Fibroblast of peridontal ligament (primary cell): ENCODE data around the gene PYGO1.
A peak's percentile ranks its signal among the peaks of the same experiment; 100 is the strongest.

ENCODE experiments used
- DNase-seq: peaks from one replicate; pipeline ENCODE4 v3.0.0-alpha.2; 2010; ENCODE audit errors: extremely low read depth

The PYGO1 gene

GRCh38 chr15:55573224-55573623, 14.9 kb downstream of the PYGO1 start:
- no peak for DNase-seq

GRCh38 chr15:55564347-55565145, 23.6 kb downstream of the PYGO1 start:
- no peak for DNase-seq

GRCh38 chr15:55562601-55563000, 25.5 kb downstream of the PYGO1 start:
- no peak for DNase-seq

- no peak for DNase-seq
Observed at GRCh38 chr15:55555089-55555488, 33.1 kb downstream of the PYGO1 start.

GRCh38 chr15:55552926-55553325, 35.2 kb downstream of the PYGO1 start:
- peak; percentile 44 for DNase-seq

- no peak for DNase-seq
Observed at GRCh38 chr15:55552451-55552850, 35.7 kb downstream of the PYGO1 start.

- DNase-seq: no peak
Observed at GRCh38 chr15:55549305-55549704, 38.8 kb downstream of the PYGO1 start.

- DNase-seq: no peak
Observed at GRCh38 chr15:55546718-55547117, 41.4 kb downstream of the PYGO1 start.

- no peak for DNase-seq
Observed at GRCh38 chr15:55535436-55535835, 52.7 kb downstream of the PYGO1 start.

- DNase-seq: no peak
Observed at GRCh38 chr15:55532944-55533343, 55.2 kb downstream of the PYGO1 start.

- no peak for DNase-seq
Observed at GRCh38 chr15:55530861-55531313, 57.3 kb downstream of the PYGO1 start.

GRCh38 chr15:55528812-55529211, 59.3 kb downstream of the PYGO1 start:
- DNase-seq: no peak

- no peak for DNase-seq
Observed at GRCh38 chr15:55527150-55527549, 61.0 kb downstream of the PYGO1 start.

- DNase-seq: peak; percentile 62
Observed at GRCh38 chr15:55526559-55527036, 61.5 kb downstream of the PYGO1 start.

- no peak for DNase-seq
Observed at GRCh38 chr15:55522742-55523450, 65.2 kb downstream of the PYGO1 start.

- DNase-seq: no peak
Observed at GRCh38 chr15:55518641-55519040, 69.5 kb downstream of the PYGO1 start.

GRCh38 chr15:55518009-55518408, 70.1 kb downstream of the PYGO1 start:
- DNase-seq: no peak

GRCh38 chr15:55515991-55516776, 72.0 kb downstream of the PYGO1 start:
- no peak for DNase-seq

- no peak for DNase-seq
Observed at GRCh38 chr15:55515491-55515890, 72.7 kb downstream of the PYGO1 start.

GRCh38 chr15:55514414-55514850, 73.7 kb downstream of the PYGO1 start:
- no peak for DNase-seq

- peak; percentile 47 for DNase-seq
Observed at GRCh38 chr15:55513621-55514413, 74.3 kb downstream of the PYGO1 start.
